ENCODE results near the gene ZIC1.

ZIC1 gene

DNA sequence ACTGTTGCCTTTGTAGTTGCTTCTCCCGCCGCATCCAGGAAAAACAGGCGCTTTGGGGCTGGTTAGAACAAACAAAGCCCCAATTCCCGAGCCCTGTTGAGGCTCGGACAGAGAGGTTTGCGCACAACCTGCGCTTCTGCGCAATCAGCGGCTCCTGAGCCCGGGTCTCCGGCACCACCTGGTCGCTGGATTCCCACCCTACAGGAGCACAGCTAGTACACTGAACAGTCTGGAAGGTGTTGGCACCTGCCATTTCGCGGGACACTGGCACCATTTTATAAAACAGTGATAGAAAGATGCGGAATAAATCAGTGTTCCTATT lies 16.6 kb upstream of the ZIC1 start:
- in situ Hi-C loops (cut with HindIII; ENCODE audit: low pct_ligation_motif_present, low pct_unique_long_range_greater_than_20kb, low sequenced_read_pairs), result no loop called here
- no peak for DNase-seq

- in situ Hi-C loops (cut with HindIII; ENCODE audit: low pct_ligation_motif_present, low pct_unique_long_range_greater_than_20kb, low sequenced_read_pairs), result no loop called here
- no peak for DNase-seq
These were observed 15.8 kb upstream of the ZIC1 start for GRCh38 chr3:147393261-147393942.

GRCh38 chr3:147393943-147394883 lies 15.0 kb upstream of the ZIC1 start:
- in situ Hi-C loops (cut with HindIII; ENCODE audit: low pct_ligation_motif_present, low pct_unique_long_range_greater_than_20kb, low sequenced_read_pairs), result no loop called here
- DNase-seq, result no peak

GRCh38 chr3:147394884-147395225 lies 14.3 kb upstream of the ZIC1 start:
- in situ Hi-C loops (cut with HindIII; ENCODE audit: low pct_ligation_motif_present, low pct_unique_long_range_greater_than_20kb, low sequenced_read_pairs), result no loop called here
- DNase-seq, result no peak

DNA sequence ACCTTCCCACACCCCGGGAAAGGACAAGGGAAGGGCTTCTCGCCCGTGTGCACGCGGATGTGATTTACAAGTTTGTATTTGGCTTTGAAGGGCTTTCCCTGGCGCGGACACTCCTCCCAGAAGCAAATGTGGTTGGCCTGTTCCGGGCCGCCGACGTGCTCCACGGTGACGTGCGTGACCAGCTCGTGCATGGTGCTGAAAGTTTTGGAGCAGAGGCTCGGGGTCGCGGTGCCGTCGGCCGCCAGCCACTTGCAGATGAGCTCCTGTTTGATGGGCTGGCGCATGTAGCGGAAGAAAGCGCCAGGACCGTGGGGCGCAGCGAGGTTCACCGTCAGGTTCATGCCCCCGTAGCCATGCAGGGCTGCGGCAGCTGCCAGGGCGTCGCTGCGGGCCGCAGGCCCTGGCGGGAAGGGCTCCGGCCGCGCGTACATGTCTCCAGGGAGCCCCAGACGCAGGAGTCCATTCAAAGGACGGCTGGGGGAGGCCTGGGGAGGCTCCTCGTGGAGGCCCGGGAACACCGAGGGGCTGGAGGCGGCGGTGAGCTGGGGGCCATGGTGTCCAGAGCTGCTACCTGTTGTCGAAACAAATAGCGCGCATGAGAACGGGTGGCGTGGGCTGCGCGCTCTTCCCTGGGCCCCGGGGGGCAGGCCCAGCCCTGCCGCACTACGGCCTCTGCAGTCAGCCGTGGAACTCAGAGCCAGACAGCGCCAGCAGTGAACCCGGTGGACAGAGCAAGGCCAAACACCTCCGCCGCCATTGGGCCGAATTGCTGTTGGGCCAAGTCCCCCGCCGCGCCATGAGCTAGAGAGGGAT lies 13.1 kb upstream of the ZIC1 start:
- in situ Hi-C loops (cut with HindIII; ENCODE audit: low pct_ligation_motif_present, low pct_unique_long_range_greater_than_20kb, low sequenced_read_pairs), result no loop called here
- no peak for DNase-seq

DNA sequence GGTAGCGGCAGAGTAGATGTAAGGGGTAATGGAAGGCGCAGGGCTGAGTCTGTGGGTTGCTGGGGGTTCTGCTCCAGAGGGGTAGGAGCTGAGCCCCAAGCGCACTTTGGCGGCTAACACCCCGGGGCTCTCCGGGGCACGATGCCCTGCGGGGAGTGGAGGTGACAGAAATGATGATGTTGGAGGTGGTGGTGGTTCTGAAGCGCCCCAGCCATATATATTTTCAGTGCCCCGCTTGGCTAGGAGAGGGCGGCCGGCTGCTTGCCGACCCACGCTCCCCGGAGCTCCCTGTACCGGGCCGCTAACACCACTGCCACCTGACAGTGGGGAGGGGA lies 12.5 kb upstream of the ZIC1 start:
- no peak for DNase-seq
- in situ Hi-C loops (cut with HindIII; ENCODE audit: low pct_ligation_motif_present, low pct_unique_long_range_greater_than_20kb, low sequenced_read_pairs), result no loop called here

- DNase-seq, result no peak
- in situ Hi-C loops (cut with HindIII; ENCODE audit: low pct_ligation_motif_present, low pct_unique_long_range_greater_than_20kb, low sequenced_read_pairs), result no loop called here
These were observed 11.8 kb upstream of the ZIC1 start for GRCh38 chr3:147397155-147397874.

DNA sequence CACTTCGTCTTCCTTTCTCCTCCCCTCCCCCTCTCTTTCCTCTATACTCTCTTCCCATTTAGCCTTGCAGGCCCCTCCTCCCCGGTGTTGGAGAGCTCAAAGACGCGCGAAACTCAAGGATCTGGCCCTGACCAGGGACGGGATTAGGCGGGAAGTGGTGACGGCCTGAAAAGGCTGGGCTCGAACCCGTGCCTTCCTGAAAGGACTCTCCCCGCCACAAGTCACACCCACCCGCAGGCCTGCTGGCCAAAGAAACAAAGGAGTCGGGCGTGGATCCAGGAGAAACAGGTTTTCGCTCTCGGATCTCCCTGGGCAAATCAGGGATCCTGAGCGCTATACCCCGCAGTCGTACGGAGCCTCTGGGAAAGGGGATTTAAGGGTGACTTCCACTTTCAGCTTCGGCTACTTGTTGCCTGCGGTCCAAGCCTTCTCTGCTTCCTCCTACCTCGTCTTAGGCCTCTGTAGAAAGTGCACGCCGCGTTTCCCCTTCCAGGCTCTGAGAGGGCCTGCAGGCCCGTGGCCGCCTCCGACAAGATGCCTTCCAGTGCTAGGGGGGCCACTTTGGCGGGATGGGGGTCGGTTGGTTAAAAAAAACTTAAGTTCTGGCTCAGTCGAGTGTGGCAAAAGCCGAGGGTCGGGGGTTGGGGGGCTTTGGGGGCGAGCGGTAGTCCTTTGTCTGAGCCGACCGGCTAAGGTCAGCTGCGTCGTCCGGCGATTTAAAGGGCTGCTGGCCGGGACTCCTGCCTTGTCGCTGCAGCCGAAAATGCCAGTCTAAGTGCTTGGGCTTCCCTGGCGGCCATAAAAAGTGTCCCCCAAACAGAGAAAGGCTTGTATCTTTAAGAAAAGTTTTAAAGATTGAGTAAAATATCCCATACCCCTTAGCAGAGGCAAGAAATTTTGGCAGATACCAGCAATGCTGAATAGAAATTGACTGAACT lies 11.0 kb upstream of the ZIC1 start:
- in situ Hi-C loops (cut with HindIII; ENCODE audit: low pct_ligation_motif_present, low pct_unique_long_range_greater_than_20kb, low sequenced_read_pairs), result no loop called here

DNA sequence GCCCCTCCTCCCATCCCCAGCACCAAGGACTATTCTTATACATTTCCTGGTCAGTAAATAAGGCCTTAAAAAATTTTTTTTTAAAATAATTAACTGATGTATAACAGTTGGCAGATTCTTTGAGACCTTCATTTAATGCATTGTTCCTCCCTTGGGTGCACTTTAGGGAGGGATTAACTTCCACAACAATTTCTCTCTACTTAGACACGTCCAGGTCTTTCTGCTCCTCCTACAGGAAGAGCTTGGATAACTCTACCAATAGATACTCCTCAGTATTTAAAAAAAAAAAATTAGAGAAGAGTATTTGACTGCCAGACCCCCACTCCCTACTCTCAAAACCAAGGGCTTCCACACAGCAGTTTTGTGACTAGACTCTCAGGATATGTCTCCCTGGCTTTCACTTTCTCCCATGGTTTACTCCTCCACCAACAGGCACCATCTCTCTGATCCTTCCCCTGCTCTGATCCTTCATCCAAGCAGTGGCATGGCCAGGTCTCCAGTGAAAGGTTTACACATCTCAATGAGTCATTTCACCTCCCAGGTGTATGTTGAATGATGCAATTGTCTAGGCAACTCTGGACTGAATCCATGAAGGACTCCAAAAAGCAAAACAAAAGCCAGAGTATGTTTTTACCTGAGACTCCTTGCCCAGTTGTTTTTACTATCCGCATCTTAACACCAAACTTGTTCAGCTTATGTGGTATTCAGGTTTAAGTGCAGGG lies 10.2 kb upstream of the ZIC1 start:
- in situ Hi-C loops (cut with HindIII; ENCODE audit: low pct_ligation_motif_present, low pct_unique_long_range_greater_than_20kb, low sequenced_read_pairs), result no loop called here
- DNase-seq, result no peak

More for the DNA sequence above, 11.0 kb upstream of the ZIC1 start:
- no peak for DNase-seq

GRCh38 chr3:147400111-147400510 lies 9.1 kb upstream of the ZIC1 start:
- no peak for DNase-seq
- in situ Hi-C loops (cut with HindIII; ENCODE audit: low pct_ligation_motif_present, low pct_unique_long_range_greater_than_20kb, low sequenced_read_pairs), result no loop called here

GRCh38 chr3:147400999-147401398 lies 8.2 kb upstream of the ZIC1 start:
- no peak for DNase-seq
- in situ Hi-C loops (cut with HindIII; ENCODE audit: low pct_ligation_motif_present, low pct_unique_long_range_greater_than_20kb, low sequenced_read_pairs), result no loop called here

DNA sequence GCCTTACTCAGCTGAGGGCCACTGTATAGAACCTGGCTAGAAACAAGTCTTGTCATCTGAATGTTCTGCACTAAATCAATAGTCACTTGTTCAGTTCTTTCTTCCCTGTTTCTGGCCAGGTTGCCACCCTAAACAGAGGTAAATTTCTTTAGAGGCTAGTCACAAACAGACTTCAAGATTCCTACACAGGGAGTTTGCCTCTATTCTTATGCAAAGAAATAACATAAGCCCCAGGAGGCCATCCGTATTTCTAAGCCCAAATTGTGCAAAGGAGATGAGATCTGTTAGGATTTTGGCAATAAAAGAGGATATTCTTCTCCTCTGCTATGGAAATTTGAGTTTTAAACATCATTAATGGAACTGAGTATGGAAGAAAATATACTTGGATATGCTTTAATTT lies 7.7 kb upstream of the ZIC1 start:
- DNase-seq, result no peak
- in situ Hi-C loops (cut with HindIII; ENCODE audit: low pct_ligation_motif_present, low pct_unique_long_range_greater_than_20kb, low sequenced_read_pairs), result no loop called here

GRCh38 chr3:147402159-147402558 lies 7.0 kb upstream of the ZIC1 start:
- no peak for DNase-seq
- in situ Hi-C loops (cut with HindIII; ENCODE audit: low pct_ligation_motif_present, low pct_unique_long_range_greater_than_20kb, low sequenced_read_pairs), result no loop called here

- no peak for DNase-seq
- in situ Hi-C loops (cut with HindIII; ENCODE audit: low pct_ligation_motif_present, low pct_unique_long_range_greater_than_20kb, low sequenced_read_pairs), result no loop called here
These were observed 5.7 kb upstream of the ZIC1 start for GRCh38 chr3:147403511-147403910.

DNA sequence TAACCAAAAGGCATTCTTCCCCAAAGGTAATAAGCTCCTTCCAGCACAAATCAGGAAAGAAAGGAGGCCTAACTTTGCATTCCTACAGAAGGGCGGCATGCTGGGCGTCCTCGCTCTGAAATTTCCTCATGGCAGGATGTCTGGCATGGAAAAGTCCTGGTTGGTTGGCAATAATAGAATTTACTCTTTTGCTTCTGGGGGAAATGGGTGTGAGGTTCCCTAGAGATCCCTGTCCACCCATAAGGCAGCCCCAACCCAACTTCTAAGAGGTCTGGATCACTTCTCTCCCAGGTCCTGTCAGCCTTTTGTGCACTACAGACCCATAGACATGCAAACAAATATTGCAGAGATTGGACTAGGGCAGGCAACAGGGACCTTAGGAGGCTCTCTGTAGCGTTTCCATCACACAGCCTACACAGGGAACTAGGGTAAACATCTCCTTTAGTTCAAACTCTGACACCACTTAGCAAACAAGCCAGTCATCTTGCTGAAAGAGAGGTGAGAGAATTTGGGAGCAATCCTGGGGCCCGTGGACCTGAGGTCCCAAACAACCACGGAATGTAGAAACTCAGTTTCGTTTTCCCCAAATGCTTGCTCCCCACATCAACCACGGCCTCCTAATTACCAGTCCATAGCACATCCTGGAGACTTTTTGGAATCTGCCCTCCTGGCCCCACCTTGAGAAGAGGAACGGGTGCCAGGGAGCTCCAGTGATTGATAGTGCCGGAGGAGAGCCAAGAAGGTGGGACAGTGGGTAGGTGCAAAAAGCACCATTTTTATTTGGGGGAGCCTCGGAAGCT lies 5.0 kb upstream of the ZIC1 start:
- in situ Hi-C loops (cut with HindIII; ENCODE audit: low pct_ligation_motif_present, low pct_unique_long_range_greater_than_20kb, low sequenced_read_pairs), result no loop called here
- DNase-seq, result no peak

DNA sequence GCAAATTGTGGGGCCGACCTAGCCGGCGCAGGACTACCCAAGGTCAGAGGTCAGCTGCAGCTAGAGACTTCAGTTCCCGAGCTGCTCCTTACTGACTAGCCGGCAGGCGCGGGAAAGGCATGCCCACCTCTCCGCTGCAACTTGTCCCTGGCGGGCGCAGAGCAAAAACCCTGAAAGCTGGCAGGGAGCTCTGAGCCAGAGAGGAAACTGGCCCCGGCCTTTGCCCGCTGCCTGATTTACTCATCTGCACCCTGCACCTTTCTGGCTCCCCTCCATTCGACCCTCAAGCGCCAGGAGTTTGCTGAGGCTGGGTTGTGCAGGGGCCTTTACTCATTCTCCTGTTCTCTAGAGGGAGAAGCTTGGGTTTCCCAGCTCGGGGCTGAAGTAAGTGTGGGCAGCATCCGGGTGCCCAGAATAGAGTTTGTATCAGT lies 4.3 kb upstream of the ZIC1 start:
- no peak for DNase-seq
- in situ Hi-C loops (cut with HindIII; ENCODE audit: low pct_ligation_motif_present, low pct_unique_long_range_greater_than_20kb, low sequenced_read_pairs), result no loop called here

All from ACHN (cell line).